NCI-H69 (cell line): ENCODE measurements around the gene TMEM164.

ENCODE experiments used
- DNase-seq: peaks from one replicate; lab custom pipeline; 2025; lab: John Stamatoyannopoulos, UW

Gene TMEM164

DNA sequence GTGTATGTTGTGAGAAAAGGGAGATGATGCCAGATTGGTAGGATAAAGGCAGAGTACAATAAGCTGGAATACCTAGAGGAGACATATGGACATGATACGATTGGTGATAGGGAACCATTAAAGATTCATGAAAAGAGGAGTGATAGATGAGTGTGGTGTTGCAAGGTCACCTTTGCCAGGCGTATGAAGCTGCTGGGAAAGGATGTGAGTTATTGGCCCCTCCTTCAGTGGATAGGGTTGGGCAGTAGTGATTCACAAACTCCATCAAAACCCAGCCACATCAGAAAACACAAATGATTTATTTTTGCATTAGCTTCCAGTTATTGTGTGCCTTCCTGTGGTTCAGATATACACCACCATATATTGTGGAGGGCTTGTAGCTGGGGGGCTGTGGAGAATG lies 34.3 kb downstream of the TMEM164 start:
- DNase-seq: peak; percentile 26

DNA sequence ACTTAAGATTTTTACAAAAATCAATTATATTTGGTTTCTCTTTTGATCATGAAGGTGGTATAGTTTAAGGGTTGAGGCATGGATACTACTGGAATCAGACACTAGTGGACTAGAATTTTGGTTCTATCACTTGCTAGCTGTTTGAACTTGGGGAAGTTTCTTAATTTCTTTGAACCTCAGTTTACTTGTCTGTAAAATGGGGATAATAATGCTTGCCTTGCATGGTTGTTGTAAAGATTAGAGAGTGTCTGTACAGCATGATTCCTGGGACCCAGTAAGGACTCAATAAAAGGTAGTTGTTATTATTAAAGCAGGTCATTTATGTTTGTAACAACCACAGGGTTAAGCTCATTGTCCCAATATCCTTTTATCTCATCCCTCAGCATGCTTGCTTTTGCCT lies 36.0 kb downstream of the TMEM164 start:
- no peak for DNase-seq

DNA sequence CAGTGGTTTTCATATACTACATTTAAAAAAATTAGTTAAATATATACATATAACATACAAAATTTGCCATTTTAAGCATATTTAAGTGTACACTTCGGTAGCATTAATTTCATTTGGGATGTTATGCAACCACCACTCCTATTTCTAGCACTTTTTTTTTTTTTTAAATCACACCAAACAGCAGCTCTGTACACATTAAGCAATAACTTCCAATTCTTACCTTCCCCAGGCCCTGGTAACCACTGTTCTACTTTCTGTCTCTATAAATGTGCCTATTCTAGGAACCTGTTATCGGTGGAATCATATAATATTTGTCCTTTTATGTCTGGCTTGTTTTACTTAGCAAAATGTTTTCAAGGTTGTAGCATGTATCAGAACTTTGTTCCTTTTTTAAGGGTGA lies 39.1 kb downstream of the TMEM164 start:
- DNase-seq: no peak

DNA sequence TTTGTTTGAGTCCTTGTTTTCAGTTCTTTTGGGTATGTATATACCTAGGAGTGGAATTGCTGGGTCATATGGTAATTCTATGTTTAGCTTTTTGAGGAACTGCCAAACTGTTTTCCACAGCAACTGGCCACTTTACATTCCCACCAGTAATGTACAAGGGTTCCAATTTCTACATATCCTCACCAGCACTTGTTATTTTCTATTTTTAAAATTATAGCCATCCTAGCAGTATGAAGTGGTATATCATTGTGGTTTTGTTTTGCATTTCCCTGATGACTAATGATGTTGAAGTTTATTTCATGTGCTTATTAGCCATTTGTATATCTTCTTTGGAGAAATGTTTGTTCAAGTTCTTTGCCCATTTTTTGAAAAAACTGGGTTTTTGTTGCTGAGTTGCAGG lies 39.6 kb downstream of the TMEM164 start:
- no peak for DNase-seq

DNA sequence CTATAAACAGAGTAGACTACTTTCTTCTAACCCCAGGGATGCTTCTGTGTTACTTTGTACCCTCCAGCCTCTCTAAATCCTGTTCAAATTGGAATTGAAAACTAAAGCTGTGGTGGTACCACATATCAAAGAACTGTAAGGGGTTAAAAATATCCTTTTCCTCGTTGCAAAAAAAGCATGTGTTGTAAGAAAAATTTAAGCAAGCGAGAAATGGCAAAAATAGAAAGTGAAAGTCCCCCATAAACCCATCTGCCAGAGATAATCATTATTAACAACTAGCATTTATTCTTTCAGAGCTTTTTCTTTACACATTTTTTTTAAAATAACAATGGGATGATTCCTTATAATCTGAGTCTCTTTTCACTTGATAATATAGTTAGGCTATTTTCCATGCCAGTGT lies 40.6 kb downstream of the TMEM164 start:
- no peak for DNase-seq

DNA sequence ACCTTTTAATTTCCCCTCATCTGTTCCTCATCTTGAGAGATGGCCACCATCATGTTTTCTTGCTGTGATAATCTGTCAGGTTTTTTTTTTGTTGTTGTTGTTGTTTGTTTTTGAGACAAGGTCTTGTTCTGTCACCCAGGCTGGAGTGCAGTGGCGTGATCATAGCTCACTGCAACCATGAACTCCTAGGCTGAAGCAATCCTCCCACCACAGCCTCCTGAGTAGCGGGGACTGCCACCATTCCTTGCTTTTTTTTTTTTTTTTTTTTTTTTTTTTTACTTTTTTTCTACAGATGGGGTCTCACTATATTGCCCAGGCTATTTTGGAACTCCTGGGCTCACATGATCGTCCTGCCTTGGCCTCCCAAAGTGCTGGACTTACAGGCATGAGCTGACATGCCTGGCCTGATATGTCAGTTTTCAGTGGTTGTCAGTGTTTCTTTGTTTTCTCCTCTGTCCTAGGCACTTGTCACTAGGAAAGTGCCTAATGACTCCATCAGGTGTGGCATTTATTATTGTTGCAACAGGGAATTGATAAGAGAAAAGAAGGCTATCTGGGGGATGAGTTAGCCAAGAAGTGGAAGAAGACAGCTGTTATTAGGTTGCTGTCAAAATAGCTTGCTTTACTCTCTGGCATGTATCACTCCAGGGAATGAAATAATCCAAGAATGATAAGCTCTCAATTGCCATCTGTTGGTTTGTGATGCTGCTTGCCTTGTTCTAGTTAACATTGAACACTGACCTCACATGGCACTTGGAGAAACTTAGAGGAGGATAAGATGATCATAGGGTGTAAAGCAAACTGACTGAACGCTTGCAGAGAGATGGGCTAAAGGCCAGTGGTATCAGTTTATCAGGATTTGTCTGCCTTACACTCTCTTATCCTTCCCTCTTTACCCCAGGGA lies 41.7 kb downstream of the TMEM164 start:
- DNase-seq: peak; percentile 88

DNA sequence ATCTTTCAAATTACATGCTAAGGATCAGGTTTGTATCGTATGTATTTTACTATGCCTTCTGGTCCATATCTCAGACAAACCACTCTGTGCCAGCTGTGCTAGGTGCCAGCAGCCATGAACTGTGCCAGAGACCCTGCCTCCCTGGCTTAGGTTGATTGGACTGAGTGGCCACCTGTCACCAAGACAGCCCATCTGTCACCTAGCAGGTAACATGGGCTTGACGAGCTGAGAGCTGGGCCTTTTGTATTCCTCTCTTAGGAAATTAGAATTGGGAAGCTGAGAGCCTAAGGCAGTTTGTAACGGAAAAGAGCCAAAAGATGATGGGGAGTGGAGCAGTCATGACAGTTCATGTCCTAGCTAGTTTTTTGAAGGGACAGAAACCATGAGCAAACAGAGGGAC lies 42.5 kb downstream of the TMEM164 start:
- DNase-seq: peak; percentile 95

DNA sequence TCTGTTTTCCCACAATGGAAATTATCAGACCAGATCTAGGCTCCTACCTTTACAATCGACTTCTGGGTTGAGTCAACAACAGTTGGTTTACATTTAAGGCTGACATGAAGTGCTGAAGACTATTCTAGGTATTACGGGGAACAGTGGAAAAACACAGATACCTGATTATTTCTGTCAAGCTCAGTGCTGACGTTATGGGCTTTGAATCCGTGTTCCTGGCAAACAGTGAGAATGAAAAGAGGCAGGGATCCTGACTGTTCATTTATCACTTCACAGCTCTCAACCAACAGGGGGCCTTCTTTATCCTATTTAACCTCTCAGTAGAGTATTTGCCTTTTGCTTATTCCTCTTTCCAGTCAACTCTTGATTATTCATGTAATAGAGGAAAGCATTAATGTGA lies 43.1 kb downstream of the TMEM164 start:
- peak; percentile 87 for DNase-seq

DNA sequence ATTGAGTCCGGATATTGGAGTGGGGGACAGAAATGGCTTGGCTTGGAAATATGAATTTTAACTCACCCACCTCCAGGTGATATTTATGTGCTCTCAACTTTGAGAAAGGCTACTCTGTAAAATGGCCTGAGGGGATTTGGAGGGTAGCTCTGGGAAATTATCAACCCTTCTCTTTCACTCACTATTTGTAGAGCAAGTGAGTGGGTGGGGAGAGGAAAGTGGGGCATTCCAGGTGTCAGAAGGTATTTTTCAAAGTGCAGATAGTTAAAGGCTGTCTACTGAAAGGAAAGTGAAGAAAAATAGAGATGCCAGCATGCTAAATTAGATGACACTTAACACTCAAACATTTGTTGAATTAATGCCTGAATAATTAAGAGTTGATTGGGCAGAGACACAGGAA lies 44.1 kb downstream of the TMEM164 start:
- peak; percentile 80 for DNase-seq

DNA sequence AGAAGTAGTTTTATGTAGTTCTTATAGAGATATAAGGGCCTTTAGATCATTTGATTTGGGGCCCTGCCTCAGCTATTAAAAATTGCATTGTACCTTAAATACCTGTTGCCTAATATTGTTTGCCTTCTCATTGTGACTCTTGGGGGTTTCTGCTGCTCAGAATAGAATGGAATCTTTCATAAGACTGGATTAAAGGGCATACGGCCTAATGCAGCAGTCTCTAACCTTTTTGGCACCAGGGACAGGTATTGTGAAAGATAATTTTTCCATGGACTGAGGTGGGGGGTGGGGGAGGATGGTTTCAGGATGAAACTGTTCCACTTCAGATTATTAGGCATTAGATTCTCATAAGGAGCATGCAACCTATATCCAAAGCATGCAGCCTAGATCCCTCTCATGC lies 46.2 kb downstream of the TMEM164 start:
- DNase-seq: no peak

DNA sequence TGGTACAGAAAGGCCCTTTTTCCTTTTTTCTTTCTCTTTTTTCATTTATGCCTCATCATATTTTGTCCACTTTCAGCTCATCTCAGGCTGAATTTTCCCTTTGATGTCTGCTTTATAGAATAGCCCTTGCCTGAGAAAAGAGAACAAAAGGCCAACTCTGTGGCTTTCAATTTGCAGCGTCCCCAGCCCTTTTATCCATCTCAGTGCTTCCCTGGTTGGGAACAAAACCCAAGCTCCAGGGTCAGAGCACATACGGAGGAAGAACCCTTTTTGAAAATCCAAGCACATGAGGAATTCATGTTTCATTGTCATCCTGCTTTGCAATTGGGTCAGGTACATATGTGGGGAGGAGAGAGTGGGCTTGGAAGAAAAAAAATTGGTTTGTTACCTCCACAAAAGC lies 47.5 kb downstream of the TMEM164 start:
- DNase-seq: no peak

DNA sequence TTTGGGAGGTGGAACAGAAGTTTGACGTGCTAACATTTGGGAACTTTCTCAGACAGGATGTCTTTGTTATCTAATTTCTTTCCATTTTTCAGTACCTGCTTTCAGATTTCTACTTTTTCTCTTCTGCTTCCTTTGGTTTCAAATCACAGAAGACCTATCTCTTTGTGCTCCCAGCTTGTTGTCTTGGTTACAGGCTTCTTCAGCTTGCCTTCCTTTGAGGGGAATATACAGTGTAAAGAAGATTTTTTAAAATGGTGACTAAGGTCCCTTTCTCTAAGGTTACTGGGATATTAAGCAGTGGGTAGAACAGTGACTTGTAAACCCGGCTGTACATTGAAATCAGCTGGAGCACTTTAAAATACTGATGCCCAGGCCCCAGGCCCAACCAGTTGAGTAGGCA lies 48.0 kb downstream of the TMEM164 start:
- DNase-seq: no peak

DNA sequence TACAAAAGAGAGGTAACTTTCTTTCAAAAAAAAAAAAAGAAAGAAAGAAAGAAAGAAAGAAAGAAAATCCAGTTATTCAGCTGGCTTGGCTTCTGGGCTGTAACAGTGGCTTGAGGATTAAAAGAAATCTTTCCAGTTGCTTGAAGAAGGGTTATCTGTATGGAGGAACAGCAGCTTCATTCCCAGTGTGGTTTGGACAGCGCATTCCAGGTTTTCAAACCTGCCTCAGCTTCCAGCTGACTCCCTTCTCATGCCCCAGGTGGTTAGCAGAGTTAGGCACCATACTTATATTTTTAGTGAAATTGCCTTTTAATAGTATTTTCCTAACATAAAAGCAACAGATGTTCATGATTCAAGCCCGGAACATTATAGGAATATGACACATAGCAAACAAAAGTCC lies 48.6 kb downstream of the TMEM164 start:
- peak; percentile 76 for DNase-seq

DNA sequence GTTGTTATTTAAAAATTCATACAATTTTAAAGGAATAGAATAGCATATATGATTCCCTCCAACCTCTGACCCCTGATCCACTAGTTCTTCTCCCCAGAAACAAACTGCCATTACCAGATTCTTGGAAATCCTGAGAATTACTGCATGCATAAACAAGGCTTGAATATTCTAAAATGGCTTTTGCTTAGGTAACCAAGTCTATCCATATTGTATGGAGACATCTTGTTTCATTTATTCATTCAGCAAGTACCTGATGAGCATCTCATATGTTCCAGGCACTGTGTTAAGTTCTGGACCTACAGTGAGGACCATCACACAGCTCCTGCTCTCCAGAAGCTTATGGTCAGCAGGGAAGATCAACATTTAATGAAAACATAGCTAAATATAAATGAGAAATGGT lies 49.4 kb downstream of the TMEM164 start:
- DNase-seq: no peak

DNA sequence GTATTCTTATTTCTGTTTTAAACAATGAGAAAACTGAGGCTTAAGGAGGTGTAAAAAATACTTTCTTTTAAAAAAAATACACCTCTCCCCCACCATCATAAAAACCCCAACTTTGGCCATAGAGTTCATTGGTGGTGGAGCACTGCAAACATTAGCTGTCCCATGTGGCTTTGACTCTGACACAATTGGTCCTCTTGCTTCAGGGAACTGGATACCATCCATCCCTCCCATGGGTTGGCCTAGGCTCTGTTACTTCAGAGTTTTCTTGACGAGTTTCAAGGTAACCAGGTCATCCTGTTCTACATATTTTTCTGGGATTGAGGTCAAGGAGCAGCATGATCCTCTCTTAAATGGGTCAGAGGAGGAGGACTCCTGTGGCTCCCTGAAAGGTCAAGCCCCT lies 50.5 kb downstream of the TMEM164 start:
- no peak for DNase-seq

DNA sequence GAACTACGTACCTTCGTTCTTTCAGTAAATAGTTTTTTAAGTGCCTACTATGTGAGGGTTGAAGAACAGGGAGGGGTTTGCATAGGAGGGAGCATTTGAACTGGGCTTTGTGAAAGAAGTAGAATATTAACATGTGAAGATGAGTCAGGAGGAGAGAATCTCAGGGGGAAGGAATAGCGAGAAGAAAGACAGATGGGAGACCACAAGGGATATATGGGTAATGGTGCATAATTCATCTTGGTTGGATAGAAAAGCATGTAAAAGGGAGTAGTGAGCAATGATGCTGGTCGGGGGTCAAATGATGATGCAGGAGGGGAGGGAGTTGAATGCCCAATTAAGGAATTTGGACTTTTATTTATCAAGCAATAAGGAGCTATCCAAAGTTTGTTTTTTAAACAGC lies 52.7 kb downstream of the TMEM164 start:
- DNase-seq: no peak

DNA sequence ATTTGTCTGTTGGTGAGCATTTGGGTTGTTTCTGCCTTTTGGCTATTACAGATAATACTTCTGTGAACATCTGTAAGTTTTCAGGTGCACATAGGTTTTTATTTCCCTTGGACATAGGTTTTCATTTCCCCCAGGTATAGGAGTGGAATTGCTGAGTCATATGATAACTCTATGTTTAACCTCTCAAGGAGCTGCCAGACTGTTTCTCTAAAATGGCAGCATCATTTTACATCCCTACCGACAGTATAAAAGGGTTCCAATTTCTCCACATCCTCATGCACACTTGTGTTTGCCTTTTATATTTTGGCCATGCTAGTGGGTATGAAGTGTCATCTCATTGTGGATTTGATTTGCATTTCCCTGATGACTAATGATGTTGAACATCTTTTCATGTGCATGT lies 53.5 kb downstream of the TMEM164 start:
- DNase-seq: peak; percentile 72

DNA sequence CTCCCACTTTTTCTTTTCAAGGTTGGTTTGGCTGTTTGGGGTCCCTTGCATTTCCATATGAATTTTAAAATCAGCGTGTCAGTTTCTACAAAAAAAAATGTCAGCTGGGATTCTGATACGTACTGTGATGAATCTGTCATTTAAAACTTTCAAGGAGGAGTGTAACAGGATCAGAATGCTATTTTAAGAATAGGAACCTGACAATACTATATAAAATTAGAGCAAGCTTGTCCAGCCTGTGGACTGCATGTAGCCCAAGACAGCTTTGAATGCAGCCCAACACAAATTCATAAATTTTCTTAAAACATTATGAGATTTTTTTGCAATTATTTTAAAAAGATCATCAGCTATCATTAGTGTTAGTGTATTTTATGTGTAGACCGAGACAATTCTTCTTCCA lies 56.5 kb downstream of the TMEM164 start:
- no peak for DNase-seq

DNA sequence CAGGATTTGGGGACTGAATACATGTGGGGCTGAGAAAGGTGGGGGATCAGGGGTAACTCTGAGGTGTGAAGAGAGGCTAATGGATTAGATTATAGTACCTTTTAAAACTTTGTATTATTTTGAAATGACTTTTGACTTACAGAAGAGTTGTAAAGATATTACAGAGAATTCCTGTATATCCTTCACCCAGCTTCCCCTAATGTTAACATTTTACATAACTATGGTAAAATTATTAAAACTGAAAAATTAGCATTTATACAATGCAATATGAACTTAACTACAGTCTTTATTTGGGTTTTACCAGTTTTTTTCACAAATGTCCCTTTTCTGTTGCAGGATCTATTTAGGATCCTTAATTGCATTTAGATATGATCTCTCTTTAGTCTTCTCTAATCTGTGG lies 57.4 kb downstream of the TMEM164 start:
- DNase-seq: no peak

DNA sequence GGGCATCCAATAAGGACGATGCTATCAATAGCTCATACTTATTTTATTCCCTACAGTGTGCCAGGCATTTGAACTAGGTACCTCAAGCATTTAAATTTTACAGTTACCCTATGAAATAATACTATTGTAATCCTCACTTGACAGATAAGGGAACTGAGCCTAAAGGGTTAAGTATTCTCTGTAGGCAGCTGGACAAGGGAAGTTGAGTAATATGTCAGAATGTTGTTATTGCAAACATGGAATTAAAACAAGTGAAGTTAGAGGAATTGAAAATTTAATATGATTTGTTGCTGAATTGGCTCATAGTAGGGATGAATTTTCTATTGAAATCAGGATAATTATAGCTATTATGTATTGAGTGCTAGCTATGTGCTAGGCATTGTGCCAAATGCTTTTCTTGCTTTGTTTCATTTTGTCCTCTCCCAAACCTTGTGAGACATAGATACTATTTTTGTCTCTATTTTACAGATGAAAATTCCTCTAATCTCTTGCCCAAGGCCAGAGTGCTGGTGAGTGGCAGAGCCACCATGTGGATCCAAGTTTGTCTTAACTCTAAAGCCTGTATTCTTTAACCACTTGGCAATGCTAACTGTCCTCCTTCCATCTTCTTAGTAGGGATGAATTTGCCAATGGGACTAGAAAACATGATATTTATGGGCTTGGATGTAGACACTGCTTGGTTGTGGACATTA lies 58.1 kb downstream of the TMEM164 start:
- peak; percentile 42 for DNase-seq

DNA sequence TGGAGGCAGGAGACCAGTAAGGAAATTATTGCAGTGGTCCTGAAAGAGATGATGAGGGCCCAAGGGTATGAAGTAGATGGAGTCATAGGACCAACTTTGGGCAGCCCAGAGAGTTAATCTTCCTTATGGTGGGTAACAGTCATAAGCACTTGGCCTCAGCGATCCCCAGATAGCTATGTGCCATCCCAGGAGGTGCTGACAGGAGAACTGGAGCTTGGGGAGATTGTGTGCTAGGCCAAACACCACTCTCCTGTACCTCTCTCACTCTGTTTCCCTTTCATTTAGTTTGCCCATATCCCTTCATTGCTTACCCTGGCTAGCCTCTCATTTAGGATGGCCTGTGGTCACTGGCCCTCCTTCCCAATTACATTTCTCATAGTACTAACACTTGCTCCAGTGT lies 60.0 kb downstream of the TMEM164 start:
- no peak for DNase-seq

DNA sequence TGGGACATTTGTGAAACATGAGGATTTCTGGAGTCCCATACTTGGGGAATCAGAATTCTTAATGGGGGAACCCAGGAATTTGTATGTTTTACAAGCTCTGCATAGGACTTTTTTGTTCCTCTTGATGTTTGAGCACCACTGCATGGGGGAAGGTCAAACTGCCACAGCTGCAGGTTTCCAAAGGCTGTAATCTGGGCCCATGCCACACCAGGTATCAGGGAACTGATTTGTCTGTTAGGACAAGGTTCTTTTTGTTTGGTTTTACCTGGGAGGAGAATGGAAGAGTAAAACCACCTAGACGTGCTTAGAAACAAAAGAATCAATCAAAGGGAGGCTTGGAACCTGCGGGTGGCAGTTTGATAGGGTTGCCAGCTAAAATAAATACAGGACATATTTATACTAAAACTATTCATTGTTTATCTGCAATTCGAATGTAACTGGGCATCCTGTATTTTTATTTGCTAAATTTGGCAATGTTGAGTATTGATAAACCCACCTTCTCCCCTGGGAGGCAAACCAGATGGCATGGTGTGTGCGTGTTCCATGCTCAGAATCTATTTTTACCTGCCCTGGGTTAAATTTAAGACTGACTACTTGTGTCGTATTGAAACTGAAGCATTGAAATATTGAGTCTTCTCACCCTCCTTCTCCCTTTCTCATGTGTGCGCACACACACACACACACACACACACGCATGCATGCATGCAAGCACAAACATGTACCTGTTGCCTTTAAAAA lies 63.7 kb downstream of the TMEM164 start:
- DNase-seq: peak; percentile 87

DNA sequence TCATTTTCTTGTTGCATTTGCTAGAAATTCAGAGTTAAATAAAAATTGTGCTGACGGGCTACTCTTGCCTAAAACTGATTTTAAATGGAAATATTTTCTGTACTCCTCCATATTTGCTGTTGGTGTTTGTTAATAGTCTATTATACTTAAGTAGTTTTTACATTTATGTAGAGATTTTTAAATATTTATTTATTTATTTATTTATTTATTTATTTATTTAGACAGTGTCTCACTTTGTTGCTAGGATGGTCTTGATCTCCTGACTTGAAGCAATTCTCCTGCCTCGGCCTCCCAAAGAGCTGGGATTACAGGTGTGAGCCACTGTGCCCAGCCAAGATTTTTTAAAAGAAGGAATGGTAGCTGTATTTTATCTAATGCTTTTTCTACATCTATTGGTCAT lies 68.1 kb downstream of the TMEM164 start:
- no peak for DNase-seq
